Peyer's patch (tissue), 4 donors: ENCODE data around the gene CAPN8.

ENCODE experiments used
- CTCF ChIP-seq, 6 experiments: fragments of 450-650 bp in 4 of 6; fragments of 200-600 bp in 2 of 6; sonication (generic) in 1 of 6; IDR thresholded peaks; one replicate each; pipeline ENCODE4 v1.5.1; 2017 to 2019; ENCODE audit warnings: antibody characterized with exemption in 6 of 6, mild to moderate bottlenecking in 3 of 6, moderate library complexity in 1 of 6
- POLR2A ChIP-seq, 2 donors: fragments of 450-650 bp; IDR thresholded peaks; one replicate each; pipeline ENCODE4 v1.5.1; 2017; ENCODE audit warnings: antibody characterized with exemption in 2 of 2, mild to moderate bottlenecking in 2 of 2, moderate library complexity in 2 of 2

GRCh38 chr1:223703668-223704013 is 38.1 kb upstream of the CAPN8 start:
- TF ChIP-seq CTCF (IDR thresholded peaks at IDR 0.05) (no peak), POLR2A (IDR thresholded peaks at IDR 0.05) (no peak)
